GM18517 (cell line): ENCODE data around the gene TTF2.
"Not testable (repeated sequence)": the region's sequence is repeated elsewhere in the genome, so short reads cannot be mapped to it uniquely, and the experiment has no call there.

Source experiments
- ATAC-seq: cut with Tn5 transposase; IDR thresholded peaks from one replicate; pipeline ENCODE4 v1.9.1; 2021; ENCODE audit warnings: mild to moderate bottlenecking, moderate library complexity; ENCODE audit not compliant: unreplicated experiment

Gene TTF2

DNA sequence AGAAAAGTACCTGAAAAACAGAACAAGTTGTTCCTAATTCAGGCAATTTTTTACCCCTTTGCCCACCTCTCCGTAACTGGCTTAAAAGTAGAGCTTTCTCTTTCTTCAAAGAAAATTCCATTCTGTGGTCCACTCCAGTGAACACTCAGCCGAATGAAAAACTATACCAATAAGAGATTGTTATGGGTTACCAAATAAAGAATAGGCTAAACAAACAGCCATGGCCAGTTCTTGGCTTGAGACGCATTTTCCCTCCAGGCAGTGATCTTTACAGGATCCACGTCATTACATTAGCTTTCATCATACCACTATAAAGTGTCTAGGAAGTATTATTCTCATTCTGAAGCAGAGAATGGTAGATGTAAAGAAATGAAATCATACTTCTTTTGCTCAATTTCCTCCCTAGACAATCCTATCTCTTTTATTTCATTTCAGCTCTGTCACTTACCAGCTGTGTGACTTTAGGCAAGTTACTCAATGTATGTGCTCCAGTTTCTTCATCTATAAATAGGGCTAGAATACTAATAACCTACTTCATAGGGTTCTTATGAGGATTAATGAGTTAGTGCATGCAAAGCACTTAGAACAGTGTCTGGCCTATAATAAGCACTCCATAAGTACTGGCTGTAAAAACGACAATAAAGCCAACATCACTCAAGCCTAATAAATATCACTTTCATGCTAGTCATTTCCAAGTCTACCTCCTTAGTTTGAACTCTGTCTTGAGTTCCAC, 87.9 kb downstream of the TTF2 start:
- no peak for ATAC-seq

DNA sequence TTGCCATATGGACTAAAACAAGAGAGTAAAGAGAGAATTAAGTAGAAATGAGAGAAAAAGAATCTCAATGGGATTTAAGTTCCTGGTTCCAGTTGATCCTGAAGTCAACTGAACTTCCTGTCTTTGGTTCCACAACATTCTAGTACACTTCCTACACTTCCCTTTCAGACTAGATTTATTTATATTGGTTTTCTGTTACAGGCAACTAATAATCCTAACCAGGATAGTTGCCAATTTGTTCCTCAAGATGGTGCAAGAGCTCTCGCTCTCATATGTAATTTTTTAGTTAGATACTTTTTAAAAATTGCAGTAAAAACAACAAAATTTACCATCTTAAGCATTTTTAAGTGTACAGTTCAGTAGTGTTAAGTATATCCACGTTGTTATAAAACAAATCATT, 90.2 kb downstream of the TTF2 start:
- ATAC-seq = no peak

DNA sequence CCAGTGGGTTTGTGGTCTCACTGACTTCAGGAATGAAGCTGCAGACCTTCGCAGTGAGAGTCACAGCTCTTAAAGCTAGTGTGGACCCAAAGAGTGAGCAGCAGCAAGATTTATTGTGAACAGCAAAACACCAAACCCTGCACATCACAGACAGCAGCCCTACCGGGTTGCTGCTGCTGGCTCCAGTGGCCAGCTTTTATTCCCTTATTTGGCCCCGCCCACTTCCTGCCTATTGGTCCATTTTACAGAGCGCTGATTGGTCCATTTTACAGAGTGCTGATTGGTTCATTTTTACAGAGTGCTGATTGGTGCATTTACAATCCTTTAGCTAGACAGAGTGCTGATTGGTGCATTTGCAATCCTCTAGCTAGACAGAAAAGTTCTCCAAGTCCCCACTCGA, 91.2 kb downstream of the TTF2 start:
- ATAC-seq = not testable (repeated sequence)
